ENCODE data around the gene P4HA2. TPM values are rescaled to one million over a fixed set of nuclear protein-coding genes. Genes with fewer than 3 reads are reported as not detected.

The P4HA2 gene
- total RNA-seq, 6 donors from 2014 or later, result 37.7 to 85.2 (median 57.5) TPM

DNA sequence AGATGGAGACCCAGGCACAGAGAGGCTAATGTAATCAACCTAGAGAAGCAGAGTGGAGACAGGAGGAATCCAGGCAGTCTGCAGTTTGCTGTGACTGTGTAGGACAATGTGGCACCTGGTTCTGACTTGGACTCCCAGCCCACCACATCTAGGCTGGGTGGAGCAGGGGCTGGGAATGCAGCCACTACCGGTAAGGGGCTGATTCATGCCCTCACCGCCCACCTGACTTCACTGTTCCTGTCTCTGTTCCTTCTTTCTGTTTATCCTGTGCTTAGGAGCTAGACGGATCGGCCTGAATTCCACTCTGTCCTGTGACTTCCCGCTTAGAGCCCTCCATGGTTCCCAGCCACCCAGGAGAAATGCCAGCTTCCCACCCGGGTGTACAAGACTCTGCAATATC is 32.4 kb upstream of the P4HA2 start:
- no peak overlapping the region for H3K4me3 ChIP-seq
- ATAC-seq (ENCODE audit: low FRiP score in 2 of 2) (no peak), DNase-seq (peak in 1 of 2 donors; percentile 21)
- H3K9me3 ChIP-seq, result no peaks in the 10 kb centered on the region
- peaks cover 9 to 36% (median 16%) of the 10 kb centered on the region in 4 donors for H3K4me1 ChIP-seq
- H3K36me3 ChIP-seq, result no peaks in the 10 kb centered on the region
- no peak for TF ChIP-seq POLR2A (IDR thresholded peaks at IDR 0.05)
- TF ChIP-seq POLR2AphosphoS5 (IDR thresholded peaks at IDR 0.05), result no peak
- TF ChIP-seq, protein P1, sequence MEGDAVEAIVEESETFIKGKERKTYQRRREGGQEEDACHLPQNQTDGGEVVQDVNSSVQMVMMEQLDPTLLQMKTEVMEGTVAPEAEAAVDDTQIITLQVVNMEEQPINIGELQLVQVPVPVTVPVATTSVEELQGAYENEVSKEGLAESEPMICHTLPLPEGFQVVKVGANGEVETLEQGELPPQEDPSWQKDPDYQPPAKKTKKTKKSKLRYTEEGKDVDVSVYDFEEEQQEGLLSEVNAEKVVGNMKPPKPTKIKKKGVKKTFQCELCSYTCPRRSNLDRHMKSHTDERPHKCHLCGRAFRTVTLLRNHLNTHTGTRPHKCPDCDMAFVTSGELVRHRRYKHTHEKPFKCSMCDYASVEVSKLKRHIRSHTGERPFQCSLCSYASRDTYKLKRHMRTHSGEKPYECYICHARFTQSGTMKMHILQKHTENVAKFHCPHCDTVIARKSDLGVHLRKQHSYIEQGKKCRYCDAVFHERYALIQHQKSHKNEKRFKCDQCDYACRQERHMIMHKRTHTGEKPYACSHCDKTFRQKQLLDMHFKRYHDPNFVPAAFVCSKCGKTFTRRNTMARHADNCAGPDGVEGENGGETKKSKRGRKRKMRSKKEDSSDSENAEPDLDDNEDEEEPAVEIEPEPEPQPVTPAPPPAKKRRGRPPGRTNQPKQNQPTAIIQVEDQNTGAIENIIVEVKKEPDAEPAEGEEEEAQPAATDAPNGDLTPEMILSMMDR (IDR thresholded peaks at IDR 0.05), result no peak
- no peak for TF ChIP-seq EP300 (IDR thresholded peaks at IDR 0.05)
- H3K27me3 ChIP-seq, result peaks cover 0 to 6% (median 3%) of the 10 kb centered on the region in 4 donors
- WGBS, 2 donors, result 69 to 75% methylated on average over 6 of the region's 6 CpGs
- H3K27ac ChIP-seq, result peak overlapping the region in 2 of 4 donors; percentile 21 to 53

DNA sequence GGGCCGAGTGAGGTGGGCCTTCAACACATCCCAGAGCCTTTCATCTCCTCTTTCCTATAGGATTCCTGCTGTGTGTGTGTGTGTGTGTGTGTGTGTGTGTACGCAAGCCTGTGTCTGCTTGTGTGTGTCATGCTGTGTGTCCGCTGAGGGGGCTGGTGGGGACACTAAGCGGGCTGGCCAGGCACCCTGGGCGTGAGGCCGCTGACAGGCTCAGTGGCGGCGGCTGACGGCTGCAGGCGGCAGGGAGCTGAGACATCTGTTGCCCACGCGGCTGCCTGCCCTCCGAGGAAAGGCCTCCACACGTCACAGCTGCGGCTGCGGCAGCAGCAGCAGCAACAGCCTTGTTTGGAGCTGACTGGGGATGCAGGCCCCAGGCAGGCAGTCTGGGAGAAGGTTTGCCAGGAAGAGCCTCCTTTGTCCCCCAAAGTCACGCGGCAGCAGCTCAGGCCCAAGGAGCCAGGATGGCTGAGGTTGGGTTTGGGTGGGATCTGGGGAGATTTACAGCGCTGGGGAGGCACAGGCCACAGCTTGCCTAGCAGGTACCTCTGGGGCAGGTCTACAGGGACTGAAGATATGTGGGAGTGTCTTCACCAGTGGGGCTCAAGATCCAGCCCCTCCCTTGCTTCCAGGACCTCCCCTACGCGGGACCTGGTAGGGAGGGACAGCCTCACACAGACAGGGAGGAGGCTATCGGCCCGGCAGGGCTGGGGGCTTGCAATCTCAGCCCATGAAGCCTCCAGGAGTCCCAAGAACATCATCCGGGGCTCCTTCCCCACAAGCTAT is 31.6 kb upstream of the P4HA2 start:
- H3K4me1 ChIP-seq, result peaks cover 9 to 36% (median 16%) of the 10 kb centered on the region in 4 donors
- H3K27me3 ChIP-seq, result peaks cover 0 to 6% (median 3%) of the 10 kb centered on the region in 4 donors
- ATAC-seq (ENCODE audit: low FRiP score in 2 of 2) (peak; percentile 9 to 73), DNase-seq (peak; percentile 24 to 90)
- peak overlapping the region; percentile 11 to 70 (median 44) for H3K27ac ChIP-seq
- 81 to 98% methylated on average over 8 to 23 of the region's 24 CpGs for WGBS, 2 donors
- TF ChIP-seq, protein P1 (IDR thresholded peaks at IDR 0.05), result no peak
- TF ChIP-seq POLR2AphosphoS5 (IDR thresholded peaks at IDR 0.05), result peak; percentile 81 to 87
- TF ChIP-seq EP300 (IDR thresholded peaks at IDR 0.05), result no peak
- H3K4me3 ChIP-seq, result no peak overlapping the region
- H3K36me3 ChIP-seq, result no peaks in the 10 kb centered on the region
- no peaks in the 10 kb centered on the region for H3K9me3 ChIP-seq

DNA sequence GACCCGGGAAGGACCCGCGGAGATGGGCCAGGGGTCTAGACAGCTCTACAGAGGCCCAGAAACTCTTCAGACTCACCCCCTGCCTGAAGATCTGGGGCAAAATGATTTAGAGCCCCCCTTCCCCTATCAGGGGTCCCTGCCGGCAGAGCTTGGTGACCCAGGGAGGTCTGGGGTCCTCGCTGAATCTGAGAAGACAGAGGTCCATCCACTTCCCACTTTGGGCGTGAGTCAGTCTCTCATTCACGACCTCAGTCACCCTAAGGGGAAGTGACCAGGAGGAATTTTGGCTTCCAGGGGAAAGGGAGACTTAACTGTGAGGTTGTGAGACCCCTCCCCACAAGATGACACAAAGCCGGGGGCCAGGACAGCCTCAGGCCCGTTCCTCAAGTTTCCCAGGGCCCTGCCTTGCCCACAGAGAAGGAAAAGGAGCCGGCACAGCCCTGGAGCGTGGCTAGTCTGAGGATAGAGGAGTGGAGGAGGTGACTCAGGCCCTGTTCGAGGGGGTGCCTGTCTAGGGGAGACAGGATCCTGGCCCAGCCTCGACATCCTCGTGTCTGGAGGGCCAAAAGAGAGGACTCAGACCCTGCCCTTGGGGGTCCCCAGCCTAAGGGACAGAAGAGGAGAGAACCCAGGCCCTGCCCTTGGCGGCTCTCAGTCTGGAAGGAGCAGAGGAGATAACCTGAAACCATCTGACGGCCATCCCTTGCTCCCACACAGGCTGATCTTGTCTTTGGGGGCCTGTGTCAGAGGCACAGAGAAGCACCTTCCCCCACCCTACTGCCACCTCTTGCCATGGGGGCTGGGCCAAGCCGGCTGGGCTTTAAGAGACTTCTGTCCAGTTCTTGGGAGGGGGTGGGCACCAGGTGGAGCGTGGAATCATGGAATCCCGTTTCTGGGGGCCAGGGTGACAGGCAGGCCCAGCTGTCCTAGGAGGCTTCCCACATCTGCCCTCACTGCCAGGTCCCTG is 30.7 kb upstream of the P4HA2 start:
- Histone ChIP-seq H3K4me1 (peaks cover 9 to 36% (median 16%) of the 10 kb centered on the region in 4 donors), H3K36me3 (no peaks in the 10 kb centered on the region), H3K4me3 (peak overlapping the region in 3 of 4 donors; percentile 38 to 54 (median 44)), H3K27ac (peak overlapping the region; percentile 42 to 70 (median 44)), H3K27me3 (peaks cover 0 to 6% (median 3%) of the 10 kb centered on the region in 4 donors), H3K9me3 (no peaks in the 10 kb centered on the region)
- TF ChIP-seq EP300 (IDR thresholded peaks at IDR 0.05), result no peak
- no peak for TF ChIP-seq POLR2A (IDR thresholded peaks at IDR 0.05)
- TF ChIP-seq POLR2AphosphoS5 (IDR thresholded peaks at IDR 0.05), result no peak
- TF ChIP-seq, protein P1 (IDR thresholded peaks at IDR 0.05), result no peak
- peak in 1 of 2 donors; percentile 19 for DNase-seq
- ATAC-seq (ENCODE audit: low FRiP score in 2 of 2), result peak in 1 of 2 donors; percentile 76
- 73% methylated on average over 7 to 19 of the region's 19 CpGs for WGBS, 2 donors

DNA sequence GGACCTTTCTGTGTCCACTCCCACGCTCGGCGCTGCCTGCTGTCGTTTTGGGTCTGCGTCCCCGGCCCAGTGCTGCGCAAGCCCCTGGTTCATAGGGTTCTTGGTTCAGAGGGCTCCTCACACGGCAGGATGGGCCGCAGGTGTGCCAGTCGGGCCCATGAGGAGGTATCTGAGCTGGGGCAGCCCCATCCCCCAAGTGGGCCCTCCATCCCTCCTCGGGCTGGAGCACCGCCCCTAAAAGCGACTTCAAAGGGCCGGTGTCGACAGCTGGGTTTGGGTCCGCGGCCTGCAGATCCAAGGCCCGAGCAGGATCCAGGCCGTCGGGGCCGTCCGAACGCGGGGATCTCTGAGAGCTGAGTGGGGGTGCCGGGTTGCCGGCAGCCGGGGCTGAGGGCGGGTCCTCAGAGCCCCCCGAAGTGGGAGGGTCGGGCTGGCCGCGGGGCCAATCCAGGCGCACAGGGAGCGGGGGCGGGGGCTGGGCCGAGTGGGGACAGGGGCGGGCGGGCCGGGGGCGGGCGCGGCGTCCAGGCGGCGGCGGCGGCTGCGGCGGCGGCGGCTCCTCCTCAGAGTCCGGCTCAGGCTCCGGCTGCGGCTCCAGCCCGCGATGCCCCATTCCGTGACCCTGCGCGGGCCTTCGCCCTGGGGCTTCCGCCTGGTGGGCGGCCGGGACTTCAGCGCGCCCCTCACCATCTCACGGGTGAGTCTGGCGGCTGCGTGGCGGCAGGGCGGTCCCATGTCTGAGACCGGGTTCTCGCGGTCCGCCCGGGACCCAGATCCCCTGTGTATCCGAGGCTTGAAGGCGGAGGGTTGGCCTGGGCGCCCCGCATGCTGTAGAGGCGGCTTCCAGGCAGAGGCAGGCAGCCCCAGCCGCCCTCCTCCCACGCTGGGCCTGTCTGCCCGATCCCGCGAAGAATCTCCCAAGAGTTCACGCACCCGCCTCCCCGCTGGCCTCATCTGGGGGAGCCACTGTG is 29.8 kb upstream of the P4HA2 start, which contains the start of gene PDLIM4:
Gene PDLIM4, plus strand, starts transcription at position 566 of the 971 bp plus-strand sequence. Its CDS starts 39 bp downstream, at position 605.
- peaks cover 9 to 36% (median 16%) of the 10 kb centered on the region in 4 donors for H3K4me1 ChIP-seq
- peak within 1 kb of the TSS; percentile 42 to 70 (median 44) for H3K27ac ChIP-seq
- ATAC-seq (ENCODE audit: low FRiP score in 2 of 2), result peak in 1 of 2 donors; percentile 73
- no peaks in the 10 kb centered on the region for H3K36me3 ChIP-seq
- peak; percentile 28 to 89 for DNase-seq
- H3K9me3 ChIP-seq, result no peaks in the 10 kb centered on the region
- TF ChIP-seq, protein P1 (IDR thresholded peaks at IDR 0.05), result no peak
- TF ChIP-seq POLR2AphosphoS5 (IDR thresholded peaks at IDR 0.05) (no peak), EP300 (IDR thresholded peaks at IDR 0.05) (no peak), POLR2A (IDR thresholded peaks at IDR 0.05) (no peak)
- H3K27me3 ChIP-seq, result peaks cover 0 to 6% (median 3%) of the 10 kb centered on the region in 4 donors
- peak within 1 kb of the TSS; percentile 16 to 54 (median 41) for H3K4me3 ChIP-seq
- WGBS, 2 donors, result 47 to 48% methylated on average over 24 to 25 of the region's 88 CpGs

Measured in upper lobe of left lung (tissue), 6 donors.